Panc1 (cell line): Measurements from ENCODE around the gene ABCC11. TPM values are rescaled to one million over a fixed set of nuclear protein-coding genes. Genes with fewer than 3 reads are reported as not detected.

Experiments
- ATAC-seq: fragments of 200-7000 bp; cut with Tn5 transposase; 2 replicates; pipeline ENCODE4 v1.9.1; 2020; ENCODE audit warnings: mild to moderate bottlenecking, moderate library complexity
- BruUV-seq: library from RNA; stranded (reverse); fragments of 400-500 nt; replicated peaks from 2 replicates; lab custom pipeline; 2021; lab: Mats Ljungman, UMichigan
- CTCF ChIA-PET: fragments of 300-600 bp; sonication (Branson Sonifier 250); formaldehyde crosslinking; loops from one replicate; lab custom pipeline; 2022; ENCODE audit warnings: antibody characterized with exemption; lab: Charles Lee
- POLR2A ChIA-PET: fragments of 300-600 bp; sonication (Branson Sonifier 250); formaldehyde crosslinking; loops from one replicate; lab custom pipeline; 2022; ENCODE audit warnings: antibody characterized with exemption; lab: Charles Lee
- DNase-seq: peaks from one replicate; pipeline ENCODE4 v3.0.0-alpha.2; 2010; ENCODE audit warnings: low read depth, low spot score
- H3K27ac ChIP-seq: 2 replicates; pipeline ENCODE4 v1.5.1; 2011; ENCODE audit warnings: mild to moderate bottlenecking, low read length, inconsistent platforms
- H3K27me3 ChIP-seq: fragments of 200-500 bp; sonication (Bioruptor generic); 2 replicates; pipeline ENCODE4 v1.6.0; 2014; ENCODE audit warnings: low read length, inconsistent platforms; ENCODE audit not compliant: control insufficient read depth, insufficient read depth
- H3K36me3 ChIP-seq: fragments of 200-500 bp; sonication (Bioruptor generic); 2 replicates; pipeline ENCODE4 v1.5.1; 2014; ENCODE audit warnings: inconsistent platforms, mild to moderate bottlenecking, low read length, moderate library complexity; ENCODE audit not compliant: control insufficient read depth, insufficient read depth
- H3K4me1 ChIP-seq: 2 replicates; pipeline ENCODE4 v1.5.1; 2011; ENCODE audit warnings: inconsistent platforms, mild to moderate bottlenecking, low read length, moderate library complexity; ENCODE audit not compliant: control insufficient read depth, insufficient read depth
- H3K4me3 ChIP-seq, 2 experiments: 2 replicates each; pipeline ENCODE4 v1.5.1; 2011 to 2012; ENCODE audit warnings: low read depth in 2 of 2, low read length in 2 of 2, mild to moderate bottlenecking in 2 of 2, inconsistent platforms in 1 of 2, moderate library complexity in 1 of 2
- H3K9me3 ChIP-seq: fragments of 200-500 bp; sonication (Bioruptor generic); 2 replicates; pipeline ENCODE4 v1.5.1; 2014; ENCODE audit warnings: low read depth, mild to moderate bottlenecking, inconsistent platforms, low read length, moderate library complexity; ENCODE audit not compliant: control insufficient read depth, insufficient read depth
- POLR2AphosphoS5 ChIP-seq: IDR thresholded peaks from 2 replicates; pipeline ENCODE4 v1.6.1; 2012; ENCODE audit warnings: mild to moderate bottlenecking, low read depth, low read length, moderate library complexity
- SIN3A ChIP-seq: IDR thresholded peaks from 2 replicates; pipeline ENCODE4 v1.6.1; 2012; ENCODE audit warnings: low read depth, mild to moderate bottlenecking, low read length, moderate library complexity, borderline replicate concordance; ENCODE audit not compliant: insufficient read depth
- TCF7L2 ChIP-seq: IDR thresholded peaks from 2 replicates; pipeline ENCODE4 v1.6.1; 2011; ENCODE audit warnings: mild to moderate bottlenecking, low read depth, low read length, inconsistent platforms
- in situ Hi-C: cut with HindIII; loops from 2 replicates; pipeline ENCODE4 v1.10.0; 2016; ENCODE audit warnings: low sequenced_read_pairs, low pct_unique_long_range_greater_than_20kb
- intact Hi-C: fragments of 100-400 bp; cut with micrococcal nuclease; formaldehyde crosslinking; loops from one replicate; pipeline ENCODE4 v1.10.0; 2022; ENCODE audit not compliant: unreplicated experiment
- total RNA-seq: library from RNA; stranded (reverse); gene quantifications from one replicate; pipeline ENCODE4 v1.2.1, GENCODE V29; 2021; ENCODE audit not compliant: unreplicated experiment
- TF ChIP-seq, protein P1 (sequence below): fragments of 450-650 bp; IDR thresholded peaks from 2 replicates; pipeline ENCODE4 v1.5.1; 2017; ENCODE audit warnings: mild to moderate bottlenecking
- TF ChIP-seq, protein P2 (sequence below), 2 experiments: IDR thresholded peaks; 2 replicates each; pipeline ENCODE4 v1.6.1; 2011 to 2012; ENCODE audit warnings: low read depth in 2 of 2, control low read depth in 1 of 2, low read length in 1 of 2, mild to moderate bottlenecking in 1 of 2, moderate library complexity in 1 of 2; ENCODE audit not compliant: insufficient read depth in 1 of 2

ABCC11 gene
- total RNA-seq, 1 experiment from 2014 or later, result not detected

DNA sequence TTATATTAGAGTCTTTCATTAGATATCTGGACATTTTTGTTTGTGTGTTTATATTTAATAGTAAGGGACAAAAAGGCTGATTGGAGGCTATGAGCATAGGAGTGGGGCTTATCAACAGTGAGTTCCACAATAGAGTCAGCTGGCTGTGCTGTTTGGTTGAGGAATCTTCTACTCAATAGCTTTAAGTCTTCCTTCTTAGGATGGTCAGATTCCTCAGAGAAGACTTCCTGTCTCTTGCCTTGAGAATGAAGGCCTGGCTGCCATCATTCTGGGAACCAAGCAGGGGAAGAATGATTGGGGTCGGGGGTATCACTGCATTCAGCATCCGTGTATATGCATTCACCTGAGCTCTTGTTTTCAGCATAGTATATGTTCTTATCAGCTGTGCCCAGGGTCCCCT lies 31.9 kb upstream of the ABCC11 start:
- Histone ChIP-seq H3K4me3 (no peak overlapping the region), H3K9me3 (no peaks in the 10 kb centered on the region), H3K27me3 (no peaks in the 10 kb centered on the region), H3K27ac (no peak overlapping the region), H3K4me1 (no peaks in the 10 kb centered on the region), H3K36me3 (no peaks in the 10 kb centered on the region)
- ATAC-seq (no peak), DNase-seq (no peak)
- ChIA-PET CTCF (no interaction called here), POLR2A (no interaction called here)
- BruUV-seq, result no TSS peak
- intact Hi-C loops, result no loop called here
- TF ChIP-seq SIN3A, result no peak
- no peak for TF ChIP-seq POLR2AphosphoS5
- TF ChIP-seq, protein P1, sequence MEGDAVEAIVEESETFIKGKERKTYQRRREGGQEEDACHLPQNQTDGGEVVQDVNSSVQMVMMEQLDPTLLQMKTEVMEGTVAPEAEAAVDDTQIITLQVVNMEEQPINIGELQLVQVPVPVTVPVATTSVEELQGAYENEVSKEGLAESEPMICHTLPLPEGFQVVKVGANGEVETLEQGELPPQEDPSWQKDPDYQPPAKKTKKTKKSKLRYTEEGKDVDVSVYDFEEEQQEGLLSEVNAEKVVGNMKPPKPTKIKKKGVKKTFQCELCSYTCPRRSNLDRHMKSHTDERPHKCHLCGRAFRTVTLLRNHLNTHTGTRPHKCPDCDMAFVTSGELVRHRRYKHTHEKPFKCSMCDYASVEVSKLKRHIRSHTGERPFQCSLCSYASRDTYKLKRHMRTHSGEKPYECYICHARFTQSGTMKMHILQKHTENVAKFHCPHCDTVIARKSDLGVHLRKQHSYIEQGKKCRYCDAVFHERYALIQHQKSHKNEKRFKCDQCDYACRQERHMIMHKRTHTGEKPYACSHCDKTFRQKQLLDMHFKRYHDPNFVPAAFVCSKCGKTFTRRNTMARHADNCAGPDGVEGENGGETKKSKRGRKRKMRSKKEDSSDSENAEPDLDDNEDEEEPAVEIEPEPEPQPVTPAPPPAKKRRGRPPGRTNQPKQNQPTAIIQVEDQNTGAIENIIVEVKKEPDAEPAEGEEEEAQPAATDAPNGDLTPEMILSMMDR, result no peak
- TF ChIP-seq TCF7L2, result no peak
- TF ChIP-seq, protein P2, sequence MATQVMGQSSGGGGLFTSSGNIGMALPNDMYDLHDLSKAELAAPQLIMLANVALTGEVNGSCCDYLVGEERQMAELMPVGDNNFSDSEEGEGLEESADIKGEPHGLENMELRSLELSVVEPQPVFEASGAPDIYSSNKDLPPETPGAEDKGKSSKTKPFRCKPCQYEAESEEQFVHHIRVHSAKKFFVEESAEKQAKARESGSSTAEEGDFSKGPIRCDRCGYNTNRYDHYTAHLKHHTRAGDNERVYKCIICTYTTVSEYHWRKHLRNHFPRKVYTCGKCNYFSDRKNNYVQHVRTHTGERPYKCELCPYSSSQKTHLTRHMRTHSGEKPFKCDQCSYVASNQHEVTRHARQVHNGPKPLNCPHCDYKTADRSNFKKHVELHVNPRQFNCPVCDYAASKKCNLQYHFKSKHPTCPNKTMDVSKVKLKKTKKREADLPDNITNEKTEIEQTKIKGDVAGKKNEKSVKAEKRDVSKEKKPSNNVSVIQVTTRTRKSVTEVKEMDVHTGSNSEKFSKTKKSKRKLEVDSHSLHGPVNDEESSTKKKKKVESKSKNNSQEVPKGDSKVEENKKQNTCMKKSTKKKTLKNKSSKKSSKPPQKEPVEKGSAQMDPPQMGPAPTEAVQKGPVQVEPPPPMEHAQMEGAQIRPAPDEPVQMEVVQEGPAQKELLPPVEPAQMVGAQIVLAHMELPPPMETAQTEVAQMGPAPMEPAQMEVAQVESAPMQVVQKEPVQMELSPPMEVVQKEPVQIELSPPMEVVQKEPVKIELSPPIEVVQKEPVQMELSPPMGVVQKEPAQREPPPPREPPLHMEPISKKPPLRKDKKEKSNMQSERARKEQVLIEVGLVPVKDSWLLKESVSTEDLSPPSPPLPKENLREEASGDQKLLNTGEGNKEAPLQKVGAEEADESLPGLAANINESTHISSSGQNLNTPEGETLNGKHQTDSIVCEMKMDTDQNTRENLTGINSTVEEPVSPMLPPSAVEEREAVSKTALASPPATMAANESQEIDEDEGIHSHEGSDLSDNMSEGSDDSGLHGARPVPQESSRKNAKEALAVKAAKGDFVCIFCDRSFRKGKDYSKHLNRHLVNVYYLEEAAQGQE (IDR thresholded peaks at IDR 0.05; ENCODE audit: insufficient read depth in 1 of 2, low read depth in 2 of 2, low read length in 1 of 2), result no peak
- in situ Hi-C loops, result no loop called here

DNA sequence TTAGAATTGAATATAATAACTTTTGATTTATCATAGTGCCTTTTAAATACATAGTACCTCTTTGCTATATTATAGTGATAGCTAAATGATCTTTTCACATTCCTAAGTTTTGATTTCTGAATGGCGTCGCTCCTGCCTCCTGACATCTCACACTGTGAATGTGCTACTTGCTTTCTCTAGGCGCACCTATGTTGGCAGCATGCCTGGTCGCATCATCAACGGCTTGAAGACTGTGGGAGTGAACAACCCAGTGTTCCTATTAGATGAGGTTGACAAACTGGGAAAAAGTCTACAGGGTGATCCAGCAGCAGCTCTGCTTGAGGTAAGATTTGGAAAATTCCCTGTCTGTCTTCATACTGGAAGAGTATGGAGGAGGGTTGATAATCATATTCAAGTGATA lies 29.8 kb upstream of the ABCC11 start:
- CTCF ChIA-PET, result no interaction called here

More for the DNA sequence above, 29.8 kb upstream of the ABCC11 start:
- intact Hi-C loops, result no loop called here
- Histone ChIP-seq H3K27ac (no peak overlapping the region), H3K4me3 (no peak overlapping the region), H3K9me3 (no peaks in the 10 kb centered on the region), H3K4me1 (no peaks in the 10 kb centered on the region), H3K27me3 (no peaks in the 10 kb centered on the region), H3K36me3 (no peaks in the 10 kb centered on the region)
- DNase-seq, result no peak
- POLR2A ChIA-PET, result no interaction called here
- in situ Hi-C loops, result no loop called here
- no TSS peak for BruUV-seq
- no peak for TF ChIP-seq SIN3A
- no peak for TF ChIP-seq TCF7L2
- TF ChIP-seq, protein P1, result no peak
- no peak for ATAC-seq
